ENCODE results near the gene BEND6.

Gene BEND6

GRCh38 chr6:56954403-56955170, at the start of gene BEND6:
TSS of gene BEND6 (plus strand) at chr6:56955107. CDS start at chr6:56981811, 26,704 bp downstream.
- in situ Hi-C loops (cut with MboI; ENCODE audit: low sequenced_read_pairs): no loop called here

GRCh38 chr6:56905378-56905777, 49.5 kb upstream of the BEND6 start:
- in situ Hi-C loops (cut with MboI; ENCODE audit: low sequenced_read_pairs): no loop called here

- in situ Hi-C loops (cut with MboI; ENCODE audit: low sequenced_read_pairs): no loop called here
Observed at GRCh38 chr6:56906752-56907151, 48.2 kb upstream of the BEND6 start.

GRCh38 chr6:56909115-56909907, 45.6 kb upstream of the BEND6 start:
- in situ Hi-C loops (cut with MboI; ENCODE audit: low sequenced_read_pairs): no loop called here

- in situ Hi-C loops (cut with MboI; ENCODE audit: low sequenced_read_pairs): no loop called here
Observed at GRCh38 chr6:56911847-56912246, 43.1 kb upstream of the BEND6 start.

- in situ Hi-C loops (cut with MboI; ENCODE audit: low sequenced_read_pairs): no loop called here
Observed at GRCh38 chr6:56913285-56914074, 41.4 kb upstream of the BEND6 start.

- in situ Hi-C loops (cut with MboI; ENCODE audit: low sequenced_read_pairs): no loop called here
Observed at GRCh38 chr6:56914798-56915658, 39.9 kb upstream of the BEND6 start.

- in situ Hi-C loops (cut with MboI; ENCODE audit: low sequenced_read_pairs): no loop called here
Observed at GRCh38 chr6:56915832-56916231, 39.1 kb upstream of the BEND6 start.

GRCh38 chr6:56916849-56917551, 37.9 kb upstream of the BEND6 start:
- in situ Hi-C loops (cut with MboI; ENCODE audit: low sequenced_read_pairs): no loop called here

GRCh38 chr6:56922645-56923044, 32.3 kb upstream of the BEND6 start:
- in situ Hi-C loops (cut with MboI; ENCODE audit: low sequenced_read_pairs): no loop called here

- in situ Hi-C loops (cut with MboI; ENCODE audit: low sequenced_read_pairs): no loop called here
Observed at GRCh38 chr6:56923565-56923964, 31.3 kb upstream of the BEND6 start.

- in situ Hi-C loops (cut with MboI; ENCODE audit: low sequenced_read_pairs): no loop called here
Observed at GRCh38 chr6:56927538-56928453, 27.1 kb upstream of the BEND6 start.

- in situ Hi-C loops (cut with MboI; ENCODE audit: low sequenced_read_pairs): no loop called here
Observed at GRCh38 chr6:56930846-56931245, 24.1 kb upstream of the BEND6 start.

- in situ Hi-C loops (cut with MboI; ENCODE audit: low sequenced_read_pairs): no loop called here
Observed at GRCh38 chr6:56932910-56933477, 21.9 kb upstream of the BEND6 start.

- in situ Hi-C loops (cut with MboI; ENCODE audit: low sequenced_read_pairs): no loop called here
Observed at GRCh38 chr6:56933650-56934049, 21.3 kb upstream of the BEND6 start.

- in situ Hi-C loops (cut with MboI; ENCODE audit: low sequenced_read_pairs): no loop called here
Observed at GRCh38 chr6:56934876-56935275, 20.0 kb upstream of the BEND6 start.

GRCh38 chr6:56936466-56936865, 18.4 kb upstream of the BEND6 start:
- in situ Hi-C loops (cut with MboI; ENCODE audit: low sequenced_read_pairs): no loop called here

GRCh38 chr6:56938649-56939191, 16.2 kb upstream of the BEND6 start:
- in situ Hi-C loops (cut with MboI; ENCODE audit: low sequenced_read_pairs): no loop called here

Data from hTERT RPE-1 (cell line).